IPS-11a (cell line): ENCODE results near the gene RAD51B.
"Not testable (repeated sequence)": the region's sequence is repeated elsewhere in the genome, so short reads cannot be mapped to it uniquely, and the experiment has no call there.

ENCODE experiments used
- H3K4me3 ChIP-seq: one replicate; pipeline ENCODE4 v1.5.1; 2013; ENCODE audit warnings: low read depth, low read length, control low read depth

RAD51B gene

GRCh38 chr14:68652433-68652690, 832.8 kb downstream of the RAD51B start:
- H3K4me3 ChIP-seq = no peak overlapping the region

- H3K4me3 ChIP-seq = no peak overlapping the region
Observed at GRCh38 chr14:68653108-68653507, 833.5 kb downstream of the RAD51B start.

GRCh38 chr14:68653804-68654203, 834.2 kb downstream of the RAD51B start:
- no peak overlapping the region for H3K4me3 ChIP-seq

GRCh38 chr14:68654471-68654941, 834.9 kb downstream of the RAD51B start:
- H3K4me3 ChIP-seq = no peak overlapping the region

- H3K4me3 ChIP-seq = no peak overlapping the region
Observed at GRCh38 chr14:68655021-68655831, 835.6 kb downstream of the RAD51B start.

- H3K4me3 ChIP-seq = no peak overlapping the region
Observed at GRCh38 chr14:68655911-68656316, 836.3 kb downstream of the RAD51B start.

- H3K4me3 ChIP-seq = no peak overlapping the region
Observed at GRCh38 chr14:68656452-68656851, 836.9 kb downstream of the RAD51B start.

GRCh38 chr14:68657300-68658028, 837.9 kb downstream of the RAD51B start:
- no peak overlapping the region for H3K4me3 ChIP-seq

- no peak overlapping the region for H3K4me3 ChIP-seq
Observed at GRCh38 chr14:68658029-68658509, 838.5 kb downstream of the RAD51B start.

- no peak overlapping the region for H3K4me3 ChIP-seq
Observed at GRCh38 chr14:68658943-68659931, 839.7 kb downstream of the RAD51B start.

- no peak overlapping the region for H3K4me3 ChIP-seq
Observed at GRCh38 chr14:68660495-68660894, 840.9 kb downstream of the RAD51B start.

- no peak overlapping the region for H3K4me3 ChIP-seq
Observed at GRCh38 chr14:68661226-68662225, 841.9 kb downstream of the RAD51B start.

GRCh38 chr14:68662392-68662791, 842.8 kb downstream of the RAD51B start:
- no peak overlapping the region for H3K4me3 ChIP-seq

GRCh38 chr14:68662826-68663225, 843.2 kb downstream of the RAD51B start:
- not testable (repeated sequence) for H3K4me3 ChIP-seq

GRCh38 chr14:68663385-68664076, 844.0 kb downstream of the RAD51B start:
- H3K4me3 ChIP-seq = no peak overlapping the region

- H3K4me3 ChIP-seq = no peak overlapping the region
Observed at GRCh38 chr14:68664225-68664681, 844.7 kb downstream of the RAD51B start.

GRCh38 chr14:68665131-68665530, 845.6 kb downstream of the RAD51B start:
- no peak overlapping the region for H3K4me3 ChIP-seq

GRCh38 chr14:68665792-68666204, 846.2 kb downstream of the RAD51B start:
- no peak overlapping the region for H3K4me3 ChIP-seq

- no peak overlapping the region for H3K4me3 ChIP-seq
Observed at GRCh38 chr14:68666236-68666635, 846.7 kb downstream of the RAD51B start.
